GM12872 (cell line): ENCODE measurements around the gene GAPDHS.

Source experiments
- TF ChIP-seq, protein P1 (sequence below): IDR thresholded peaks from 3 replicates; pipeline ENCODE4 v1.5.1; 2011; ENCODE audit warnings: low read depth, mild to moderate bottlenecking, low read length, moderate library complexity; ENCODE audit not compliant: insufficient read depth

Gene GAPDHS

DNA sequence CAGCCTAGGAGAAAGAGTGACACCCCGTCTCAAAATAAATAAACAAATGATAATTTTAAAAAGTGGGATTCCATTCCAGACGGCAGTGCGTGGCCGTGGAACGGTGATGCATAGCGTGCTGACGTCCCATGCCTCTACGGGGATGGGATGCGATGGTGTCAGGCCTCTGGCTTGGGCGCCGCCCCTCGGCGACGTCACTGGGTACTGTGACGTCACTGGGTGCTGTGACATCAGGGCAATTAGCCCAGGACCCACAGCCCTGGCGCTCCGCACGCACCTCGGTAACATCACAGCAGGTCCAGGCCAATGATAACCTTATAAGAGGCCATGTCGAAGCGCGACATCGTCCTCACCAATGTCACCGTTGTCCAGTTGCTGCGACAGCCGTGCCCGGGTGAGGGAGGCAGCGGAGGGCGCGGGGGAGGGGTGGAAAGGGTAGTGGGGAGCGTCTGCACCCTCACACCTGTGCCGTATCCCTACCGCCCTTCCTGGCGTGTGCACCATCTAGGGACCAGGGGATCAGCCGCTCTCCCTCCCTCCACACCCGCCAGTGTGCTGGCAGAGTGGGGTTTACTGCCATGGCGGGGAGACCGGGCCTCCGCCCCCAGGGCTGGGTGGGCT is at the start of gene GAPDHS:
TSS of gene GAPDHS (plus strand) at position 256 of the 621 bp plus-strand sequence. CDS start at position 328, 72 bp downstream.
- TF ChIP-seq, protein P1, sequence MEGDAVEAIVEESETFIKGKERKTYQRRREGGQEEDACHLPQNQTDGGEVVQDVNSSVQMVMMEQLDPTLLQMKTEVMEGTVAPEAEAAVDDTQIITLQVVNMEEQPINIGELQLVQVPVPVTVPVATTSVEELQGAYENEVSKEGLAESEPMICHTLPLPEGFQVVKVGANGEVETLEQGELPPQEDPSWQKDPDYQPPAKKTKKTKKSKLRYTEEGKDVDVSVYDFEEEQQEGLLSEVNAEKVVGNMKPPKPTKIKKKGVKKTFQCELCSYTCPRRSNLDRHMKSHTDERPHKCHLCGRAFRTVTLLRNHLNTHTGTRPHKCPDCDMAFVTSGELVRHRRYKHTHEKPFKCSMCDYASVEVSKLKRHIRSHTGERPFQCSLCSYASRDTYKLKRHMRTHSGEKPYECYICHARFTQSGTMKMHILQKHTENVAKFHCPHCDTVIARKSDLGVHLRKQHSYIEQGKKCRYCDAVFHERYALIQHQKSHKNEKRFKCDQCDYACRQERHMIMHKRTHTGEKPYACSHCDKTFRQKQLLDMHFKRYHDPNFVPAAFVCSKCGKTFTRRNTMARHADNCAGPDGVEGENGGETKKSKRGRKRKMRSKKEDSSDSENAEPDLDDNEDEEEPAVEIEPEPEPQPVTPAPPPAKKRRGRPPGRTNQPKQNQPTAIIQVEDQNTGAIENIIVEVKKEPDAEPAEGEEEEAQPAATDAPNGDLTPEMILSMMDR = no peak

DNA sequence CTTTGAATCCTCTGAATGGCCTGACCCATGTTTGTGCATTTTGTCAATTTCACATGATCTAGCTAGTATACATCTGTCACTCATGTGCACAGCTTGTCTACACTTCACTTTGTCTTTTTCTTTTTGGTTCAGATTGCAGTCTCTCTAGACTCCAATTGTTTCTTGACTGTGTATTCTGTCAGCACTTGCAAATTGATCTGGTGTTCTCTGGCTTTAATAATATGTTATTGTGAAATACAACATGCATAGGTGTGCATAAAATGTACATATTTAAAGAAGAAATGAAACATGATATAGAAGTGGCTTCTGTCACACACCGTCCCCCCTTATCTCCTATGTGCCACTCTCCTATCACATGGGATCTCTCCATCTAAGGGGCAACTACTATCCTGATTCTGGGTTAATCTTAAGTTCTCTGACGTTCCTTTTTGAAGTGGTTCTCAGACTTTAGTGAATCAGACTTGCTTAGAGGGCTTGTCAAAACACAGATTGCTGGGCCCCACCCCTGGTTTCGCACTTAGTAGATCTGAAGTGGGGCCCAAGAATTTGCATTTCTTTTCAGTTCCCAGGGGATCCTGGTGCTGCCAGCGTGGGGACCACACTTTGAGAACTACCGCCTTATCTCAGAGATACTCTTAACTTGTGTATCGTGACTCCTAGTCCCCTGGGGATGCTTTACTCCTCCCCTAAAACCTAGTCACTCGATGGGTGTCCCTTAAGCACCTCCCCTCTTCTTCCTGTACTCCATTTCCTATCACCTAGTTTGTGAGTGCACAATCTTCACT is 48.8 kb upstream of the GAPDHS start:
- TF ChIP-seq, protein P1 = no peak

DNA sequence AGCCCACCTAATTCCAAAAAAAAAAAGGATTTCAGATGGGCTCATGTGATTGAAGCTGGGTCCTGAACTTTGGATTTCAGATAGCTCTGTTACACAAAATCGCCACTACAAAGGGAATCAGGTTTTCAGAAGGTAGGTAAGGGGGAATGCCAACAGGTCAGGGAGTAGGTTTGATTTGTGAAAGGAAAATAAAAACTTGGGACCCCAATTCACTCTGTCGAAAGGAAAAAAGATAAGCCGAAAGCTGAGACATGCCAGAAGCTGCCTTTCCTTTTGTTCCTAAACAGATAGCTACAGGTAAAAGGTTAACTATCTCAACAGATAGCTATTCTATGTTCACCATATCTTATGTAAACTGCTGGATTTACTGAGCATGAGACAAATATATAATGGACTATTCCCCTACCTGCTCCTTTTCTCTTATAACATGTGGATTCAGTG is 47.0 kb upstream of the GAPDHS start:
- TF ChIP-seq, protein P1 = no peak

GRCh38 chr19:35487656-35488182 is 45.5 kb upstream of the GAPDHS start:
- TF ChIP-seq, protein P1 = no peak

DNA sequence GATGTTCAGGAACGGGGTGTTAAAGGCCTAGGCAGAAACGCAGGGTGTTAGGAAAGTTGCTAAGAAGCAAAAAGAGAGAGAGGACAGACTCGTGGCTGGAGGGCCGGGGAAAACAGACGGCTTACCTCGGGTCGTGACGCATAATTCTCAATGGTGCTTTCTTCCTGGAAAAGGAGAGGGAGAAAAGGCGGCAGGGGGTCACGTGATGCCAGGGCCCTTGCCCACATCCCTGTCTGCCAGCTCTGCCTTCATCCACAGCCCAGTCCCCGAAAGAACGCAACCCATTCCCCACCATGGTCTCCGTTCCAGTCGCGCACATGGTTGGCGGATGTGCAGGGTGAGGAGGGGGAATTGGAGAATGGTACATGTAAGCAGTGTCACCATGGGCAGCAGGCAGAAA is 44.6 kb upstream of the GAPDHS start:
- TF ChIP-seq, protein P1 = no peak

DNA sequence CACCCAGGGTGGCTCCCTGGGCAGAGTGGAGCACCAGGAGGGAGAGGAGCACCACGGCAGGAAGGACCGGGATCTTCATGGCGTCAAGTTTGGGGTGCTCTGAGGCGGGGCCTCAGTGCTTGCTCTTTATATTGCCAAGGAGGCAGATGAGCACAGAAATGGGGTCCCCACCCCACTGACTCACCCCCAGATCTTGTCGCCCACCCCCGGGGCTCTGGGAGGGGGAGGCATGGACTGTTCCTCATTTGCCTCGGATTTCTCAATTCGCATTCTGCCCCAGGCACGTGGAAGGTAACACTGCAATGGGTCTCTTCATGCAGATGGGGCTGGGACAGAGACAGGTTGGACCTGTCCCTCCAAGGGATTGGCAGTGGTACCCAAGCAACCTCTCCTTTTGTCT is 42.9 kb upstream of the GAPDHS start, which contains the start of gene KRTDAP:
TSS of gene KRTDAP (minus strand) at position 101 of the 400 bp plus-strand sequence. CDS start at position 79, 22 bp downstream.
- TF ChIP-seq, protein P1 = no peak

GRCh38 chr19:35491836-35492360 is 41.4 kb upstream of the GAPDHS start:
- TF ChIP-seq, protein P1 = no peak
